ENCODE data around the gene HEY2. TPM values are rescaled to one million over a fixed set of nuclear protein-coding genes. Genes with fewer than 3 reads are reported as not detected.

HEY2 gene
- total and polyA plus RNA-seq, 2 donors, result 0.24 to 2.8 TPM

DNA sequence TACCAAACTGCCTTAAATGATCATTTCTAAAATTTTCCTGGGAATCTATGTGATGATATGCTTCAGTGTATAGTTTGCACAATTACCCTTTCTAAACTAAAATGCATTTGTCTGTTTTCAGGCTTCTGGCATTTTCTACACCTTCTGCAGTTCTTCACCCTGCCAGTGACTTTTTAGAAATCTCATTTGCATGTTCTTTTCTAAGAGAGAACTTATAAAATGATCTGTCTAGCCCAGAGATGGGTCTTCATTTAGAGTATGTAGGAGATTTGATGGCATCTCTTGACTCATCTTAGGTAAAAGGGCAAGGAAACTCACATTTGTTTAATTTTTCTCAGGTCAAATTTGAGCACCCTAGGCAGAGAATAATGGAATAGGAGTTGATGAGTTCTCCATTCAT, 59.2 kb downstream of the HEY2 start:
- Histone ChIP-seq H3K9me3 (ENCODE audit: control insufficient read depth in 2 of 2, insufficient read depth in 1 of 2, low read length in 1 of 2) (no peaks in the 10 kb centered on the region), H3K4me3 (ENCODE audit: low read length in 2 of 2) (no peak overlapping the region), H3K27ac (ENCODE audit: low read depth in 1 of 2, low read length in 1 of 2) (no peak overlapping the region), H3K27me3 (ENCODE audit: control insufficient read depth in 2 of 2, insufficient read depth in 1 of 2, low read length in 1 of 2) (no peaks in the 10 kb centered on the region), H3K4me1 (ENCODE audit: control insufficient read depth in 2 of 2, insufficient read depth in 2 of 2, low read length in 2 of 2) (no peaks in the 10 kb centered on the region), H3K36me3 (ENCODE audit: control insufficient read depth in 2 of 2, insufficient read depth in 2 of 2, low read length in 1 of 2) (no peaks in the 10 kb centered on the region)
- DNase-seq (ENCODE audit: low read depth in 6 of 9, low spot score in 9 of 9), result no peak

DNA sequence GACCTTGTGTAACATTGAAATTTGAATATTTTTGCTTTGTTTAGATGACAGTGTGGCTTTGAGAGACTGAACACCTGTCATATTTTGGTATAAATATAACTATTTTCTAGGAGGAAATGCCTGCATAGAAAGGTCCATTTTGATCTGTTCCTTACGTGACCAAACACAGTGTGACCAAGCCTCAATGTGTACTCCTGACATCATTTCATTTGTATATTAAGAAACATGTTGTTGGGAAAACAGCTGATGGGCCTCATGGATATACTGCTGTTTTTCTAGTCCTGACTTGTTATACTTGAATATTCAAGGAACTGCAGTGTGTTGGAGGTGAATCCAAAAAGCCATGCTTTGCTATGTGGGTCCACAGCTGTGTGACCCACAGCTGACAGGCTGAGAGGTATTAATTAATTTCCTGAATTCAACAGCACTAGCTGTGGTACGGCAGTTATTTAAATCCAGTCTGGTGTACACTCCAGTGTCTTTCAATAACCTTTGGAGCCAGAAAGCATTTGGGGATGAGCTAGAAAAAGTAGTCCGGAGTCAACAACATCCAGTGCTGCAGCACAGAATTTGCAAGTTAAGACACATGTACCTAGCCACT, 60.2 kb downstream of the HEY2 start:
- 95% methylated on average over 3 of the region's 3 CpGs for WGBS
- Histone ChIP-seq H3K27me3 (ENCODE audit: control insufficient read depth in 2 of 2, insufficient read depth in 1 of 2, low read length in 1 of 2) (no peaks in the 10 kb centered on the region), H3K9me3 (ENCODE audit: control insufficient read depth in 2 of 2, insufficient read depth in 1 of 2, low read length in 1 of 2) (no peaks in the 10 kb centered on the region), H3K4me3 (ENCODE audit: low read length in 2 of 2) (no peak overlapping the region), H3K36me3 (ENCODE audit: control insufficient read depth in 2 of 2, insufficient read depth in 2 of 2, low read length in 1 of 2) (no peaks in the 10 kb centered on the region), H3K27ac (ENCODE audit: low read depth in 1 of 2, low read length in 1 of 2) (no peak overlapping the region), H3K4me1 (ENCODE audit: control insufficient read depth in 2 of 2, insufficient read depth in 2 of 2, low read length in 2 of 2) (peaks cover 0 to 5% of the 10 kb centered on the region in 2 donors)
- DNase-seq (ENCODE audit: low read depth in 6 of 9, low spot score in 9 of 9), result no peak

DNA sequence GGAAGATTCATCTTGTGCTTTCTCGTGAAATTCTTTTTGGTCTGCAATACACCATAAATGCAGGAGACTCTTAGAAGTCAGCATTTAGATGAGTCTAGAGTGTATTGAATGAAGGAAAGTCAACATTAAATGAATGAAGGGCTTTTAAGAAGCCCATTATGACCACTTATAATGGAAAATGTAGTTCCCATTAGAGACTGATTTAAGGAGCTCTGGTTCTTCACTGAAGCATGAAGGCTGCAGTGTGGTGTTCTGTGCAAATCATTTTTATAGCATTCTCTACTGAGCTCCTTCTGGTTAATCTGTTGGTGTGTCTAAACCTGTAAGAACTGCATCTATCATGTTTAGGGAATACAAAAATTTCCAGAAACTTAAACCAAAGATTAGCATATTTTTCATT, 61.0 kb downstream of the HEY2 start:
- H3K27me3 ChIP-seq (ENCODE audit: control insufficient read depth in 2 of 2, insufficient read depth in 1 of 2, low read length in 1 of 2), result no peaks in the 10 kb centered on the region
- DNase-seq (ENCODE audit: low read depth in 6 of 9, low spot score in 9 of 9), result no peak
- H3K9me3 ChIP-seq (ENCODE audit: control insufficient read depth in 2 of 2, insufficient read depth in 1 of 2, low read length in 1 of 2), result no peaks in the 10 kb centered on the region
- no peak overlapping the region for H3K27ac ChIP-seq (ENCODE audit: low read depth in 1 of 2, low read length in 1 of 2)
- no peaks in the 10 kb centered on the region for H3K36me3 ChIP-seq (ENCODE audit: control insufficient read depth in 2 of 2, insufficient read depth in 2 of 2, low read length in 1 of 2)
- H3K4me1 ChIP-seq (ENCODE audit: control insufficient read depth in 2 of 2, insufficient read depth in 2 of 2, low read length in 2 of 2), result peaks cover 0 to 5% of the 10 kb centered on the region in 2 donors
- 98% methylated on average over 1 of the region's 1 CpG for WGBS
- H3K4me3 ChIP-seq (ENCODE audit: low read length in 2 of 2), result no peak overlapping the region

Other genes starting within 250 kb of the HEY2 start
- gene NCOA7, start 41.3 kb downstream of the HEY2 start, total RNA-seq, result 8.4 TPM
- 15.8 TPM for gene NCOA7, start 41.3 kb downstream of the HEY2 start, polyA plus RNA-seq
- gene HINT3, start 207.1 kb downstream of the HEY2 start, total RNA-seq, result 11.1 TPM
- 8.6 TPM for gene HINT3, start 207.1 kb downstream of the HEY2 start, polyA plus RNA-seq
- 27.3 TPM for gene TRMT11, start 236.9 kb downstream of the HEY2 start, total RNA-seq
- gene TRMT11, start 236.9 kb downstream of the HEY2 start, polyA plus RNA-seq, result 21.0 TPM

All from thymus (tissue), 11 donors.